ENCODE data around the gene DCST1. TPM values are rescaled to one million over a fixed set of nuclear protein-coding genes. Genes with fewer than 3 reads are reported as not detected.

DCST1 gene
- total RNA-seq, 4 donors from 2014 or later = not detected

- TF ChIP-seq, protein P1, sequence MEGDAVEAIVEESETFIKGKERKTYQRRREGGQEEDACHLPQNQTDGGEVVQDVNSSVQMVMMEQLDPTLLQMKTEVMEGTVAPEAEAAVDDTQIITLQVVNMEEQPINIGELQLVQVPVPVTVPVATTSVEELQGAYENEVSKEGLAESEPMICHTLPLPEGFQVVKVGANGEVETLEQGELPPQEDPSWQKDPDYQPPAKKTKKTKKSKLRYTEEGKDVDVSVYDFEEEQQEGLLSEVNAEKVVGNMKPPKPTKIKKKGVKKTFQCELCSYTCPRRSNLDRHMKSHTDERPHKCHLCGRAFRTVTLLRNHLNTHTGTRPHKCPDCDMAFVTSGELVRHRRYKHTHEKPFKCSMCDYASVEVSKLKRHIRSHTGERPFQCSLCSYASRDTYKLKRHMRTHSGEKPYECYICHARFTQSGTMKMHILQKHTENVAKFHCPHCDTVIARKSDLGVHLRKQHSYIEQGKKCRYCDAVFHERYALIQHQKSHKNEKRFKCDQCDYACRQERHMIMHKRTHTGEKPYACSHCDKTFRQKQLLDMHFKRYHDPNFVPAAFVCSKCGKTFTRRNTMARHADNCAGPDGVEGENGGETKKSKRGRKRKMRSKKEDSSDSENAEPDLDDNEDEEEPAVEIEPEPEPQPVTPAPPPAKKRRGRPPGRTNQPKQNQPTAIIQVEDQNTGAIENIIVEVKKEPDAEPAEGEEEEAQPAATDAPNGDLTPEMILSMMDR (IDR thresholded peaks at IDR 0.05; ENCODE audit: low read depth) = no peak
Observed at GRCh38 chr1:155032886-155033285, 738 bp upstream of the DCST1 start.

DNA sequence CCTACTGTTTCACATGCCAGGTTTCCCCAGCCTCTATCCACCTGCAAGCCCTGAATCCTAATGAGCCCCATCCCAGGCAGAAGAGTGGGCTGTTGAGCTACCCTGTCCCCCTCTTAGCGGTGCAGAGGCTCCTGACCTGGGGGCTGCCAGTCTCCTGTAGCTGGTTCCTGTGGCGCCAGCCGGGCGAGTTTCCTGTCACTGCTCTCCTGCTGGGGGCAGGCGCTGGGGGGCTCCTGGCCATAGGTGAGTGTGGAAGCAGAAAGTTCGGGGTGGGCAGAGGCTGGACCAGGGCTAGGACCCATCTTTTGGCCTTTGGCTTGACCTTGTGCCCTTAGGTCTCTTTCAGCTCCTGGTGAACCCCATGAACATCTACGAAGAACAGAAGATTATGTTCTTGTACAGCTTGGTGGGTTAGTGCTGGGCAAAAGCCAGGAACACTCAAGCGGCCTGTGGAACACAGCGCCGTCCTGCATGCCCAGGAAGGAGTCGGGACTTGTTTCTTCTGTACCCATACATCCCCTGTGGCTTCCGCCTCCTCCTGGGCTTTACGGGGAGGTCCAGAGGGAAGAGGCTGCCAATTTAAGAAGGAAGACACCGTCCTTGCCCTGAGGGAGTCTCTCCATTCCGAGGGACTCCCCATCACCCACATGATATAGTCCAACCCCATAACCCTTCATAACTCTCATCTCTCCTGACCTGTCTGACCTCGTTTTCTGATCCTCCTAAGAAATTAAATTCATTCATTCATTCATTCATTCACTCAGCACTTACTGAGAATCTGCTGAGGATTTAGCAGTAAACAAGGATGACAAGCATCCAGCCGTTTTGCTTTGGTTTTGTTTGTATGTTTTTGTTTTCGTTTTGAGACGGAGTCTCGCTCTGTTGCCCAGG, 939 bp downstream of the DCST1 start:
- TF ChIP-seq, protein P1 (IDR thresholded peaks at IDR 0.05; ENCODE audit: low read depth) = no peak

GRCh38 chr1:155035936-155036335, 2.3 kb downstream of the DCST1 start:
- TF ChIP-seq, protein P1 (IDR thresholded peaks at IDR 0.05; ENCODE audit: low read depth) = no peak

- TF ChIP-seq, protein P1 (IDR thresholded peaks at IDR 0.05; ENCODE audit: low read depth) = no peak
Observed at GRCh38 chr1:155037043-155037442, 3.4 kb downstream of the DCST1 start.

GRCh38 chr1:155037851-155038441, 4.3 kb downstream of the DCST1 start:
- TF ChIP-seq, protein P1 (IDR thresholded peaks at IDR 0.05; ENCODE audit: low read depth) = no peak

DNA sequence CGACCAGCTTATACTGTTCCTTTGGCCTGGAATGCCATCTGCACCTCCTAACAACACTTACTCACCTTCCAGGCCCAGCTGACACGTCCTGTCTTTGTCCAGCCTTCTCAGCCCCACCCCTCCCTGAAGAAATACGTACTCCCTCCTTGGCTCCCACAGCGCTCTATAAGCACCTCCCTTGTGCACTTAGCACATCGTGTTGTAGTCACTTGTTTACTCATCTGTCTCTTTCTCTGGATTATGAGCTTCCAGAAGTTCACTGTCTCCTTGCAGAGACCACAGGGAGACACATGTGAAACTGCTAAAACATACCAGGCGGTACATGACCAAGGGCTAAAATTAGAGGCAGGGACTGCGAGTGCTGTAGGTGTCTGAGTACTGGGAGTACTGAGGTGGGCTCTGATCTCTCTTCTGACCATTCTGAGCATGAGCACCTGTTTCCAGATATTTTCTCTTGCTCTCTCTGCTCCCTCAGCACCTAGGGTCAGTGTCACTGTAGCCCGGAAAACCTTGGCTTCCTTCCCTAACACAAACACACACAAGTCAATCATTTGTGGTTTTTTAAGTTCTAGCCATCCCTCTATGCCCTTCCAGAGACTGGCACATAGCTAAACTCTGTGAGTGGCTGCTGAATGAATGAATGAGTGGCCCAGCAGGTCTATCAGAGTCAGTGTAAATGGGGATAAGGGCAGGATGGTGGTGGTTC, 5.1 kb downstream of the DCST1 start:
- TF ChIP-seq, protein P1 (IDR thresholded peaks at IDR 0.05; ENCODE audit: low read depth) = no peak

- TF ChIP-seq, protein P1 (IDR thresholded peaks at IDR 0.05; ENCODE audit: low read depth) = no peak
Observed at GRCh38 chr1:155039308-155039669, 5.7 kb downstream of the DCST1 start.

All from subcutaneous adipose tissue (tissue), 4 donors.